Activated naive CD8-positive, alpha-beta T cell treated with anti-CD3 and anti-CD28 coated beads, Interleukin-2, amount 10 ng/mL, durations not matched to agents 7 days and 5 days (primary cell): ENCODE measurements around the gene SEC24D. TPM values are rescaled to one million over a fixed set of nuclear protein-coding genes. Genes with fewer than 3 reads are reported as not detected.

Experiments used
- ATAC-seq: fragments of 150-1000 bp; cut with Tn5 transposase; one replicate; pipeline ENCODE4 v1.10.0; 2021; ENCODE audit warnings: low read depth, moderate library complexity
- POLR2A ChIA-PET: fragments of 350-600 bp; sonication (Branson Sonifier 250); formaldehyde crosslinking; loops from one replicate; lab custom pipeline; 2021; ENCODE audit warnings: antibody characterized with exemption; lab: Charles Lee
- DNase-seq: peaks from one replicate; pipeline ENCODE4 v3.0.0; 2021
- H3K27ac Mint-ChIP-seq: one replicate; pipeline ENCODE4 v1.8.0; 2022; ENCODE audit warnings: mild to moderate bottlenecking, mixed read lengths
- H3K27me3 Mint-ChIP-seq: one replicate; pipeline ENCODE4 v1.8.0; 2022; ENCODE audit warnings: mild to moderate bottlenecking, moderate library complexity, mixed read lengths
- H3K36me3 Mint-ChIP-seq: one replicate; pipeline ENCODE4 v1.8.0; 2021; ENCODE audit warnings: mild to moderate bottlenecking, mixed read lengths
- H3K4me1 Mint-ChIP-seq: one replicate; pipeline ENCODE4 v1.8.0; 2021; ENCODE audit warnings: mixed read lengths
- H3K4me3 Mint-ChIP-seq: one replicate; pipeline ENCODE4 v1.8.0; 2022; ENCODE audit warnings: mild to moderate bottlenecking, moderate library complexity, mixed read lengths
- H3K9me3 Mint-ChIP-seq: one replicate; pipeline ENCODE4 v1.8.0; 2021; ENCODE audit warnings: mixed read lengths
- total RNA-seq, 2 experiments: library from RNA; stranded (reverse); gene quantifications; one replicate each; pipeline ENCODE4 v1.2.3, GENCODE V29; 2021

The SEC24D gene
- total RNA-seq, 2 experiments from 2014 or later, result 26.2 to 28.4 TPM

DNA sequence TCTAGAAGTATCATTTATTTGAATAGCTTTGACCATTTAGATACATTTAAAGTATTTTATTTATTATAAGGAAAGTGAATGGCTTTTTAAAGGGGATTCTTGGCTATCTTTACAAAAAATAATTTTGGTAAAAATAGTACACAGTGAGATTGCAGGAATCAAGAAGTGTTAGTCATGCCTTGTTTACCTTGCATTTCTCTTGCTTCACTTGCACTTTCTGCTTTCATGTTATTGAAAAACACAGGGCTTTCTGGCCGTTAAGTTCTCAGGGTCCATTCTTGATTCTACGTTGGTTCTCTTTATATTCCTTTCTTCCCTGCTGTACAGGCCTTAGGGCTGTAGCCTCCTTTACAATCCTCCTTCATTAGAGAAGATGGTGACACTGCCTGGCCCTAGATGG lies 21.8 kb upstream of the SEC24D start:
- no peak overlapping the region for H3K4me3 Mint-ChIP-seq
- POLR2A ChIA-PET, result no interaction called here
- DNase-seq (no peak), ATAC-seq (no peak)
- H3K27me3 Mint-ChIP-seq, result no peaks in the 10 kb centered on the region
- no peaks in the 10 kb centered on the region for H3K4me1 Mint-ChIP-seq
- H3K9me3 Mint-ChIP-seq, result no peaks in the 10 kb centered on the region
- no peak overlapping the region for H3K27ac Mint-ChIP-seq
- no peaks in the 10 kb centered on the region for H3K36me3 Mint-ChIP-seq

- peaks cover 11% of the 10 kb centered on the region for H3K36me3 Mint-ChIP-seq
- POLR2A ChIA-PET, result interaction anchor here (2.2 kb wide), 1 partner anchor 14 kb away, joined by 13 read pairs; the partner anchor contains the start of gene SEC24D
- peak overlapping the region; percentile 93 for H3K27ac Mint-ChIP-seq
- H3K4me1 Mint-ChIP-seq, result peaks cover 21% of the 10 kb centered on the region
- ATAC-seq, result peak; percentile 98
- H3K9me3 Mint-ChIP-seq, result no peaks in the 10 kb centered on the region
- peak overlapping the region; percentile 89 for H3K4me3 Mint-ChIP-seq
- no peak for DNase-seq
- H3K27me3 Mint-ChIP-seq, result peaks cover 4% of the 10 kb centered on the region
These were observed 14.7 kb upstream of the SEC24D start for GRCh38 chr4:118850488-118851173.

GRCh38 chr4:118849867-118850487 lies 14.1 kb upstream of the SEC24D start:
- DNase-seq (no peak), ATAC-seq (peak; percentile 19)
- H3K4me3 Mint-ChIP-seq, result peak overlapping the region; percentile 89
- POLR2A ChIA-PET, result interaction anchor here (2.2 kb wide), 1 partner anchor 14 kb away, joined by 13 read pairs; the partner anchor contains the start of gene SEC24D
- H3K27me3 Mint-ChIP-seq, result peaks cover 4% of the 10 kb centered on the region
- peak overlapping the region; percentile 93 for H3K27ac Mint-ChIP-seq
- peaks cover 11% of the 10 kb centered on the region for H3K36me3 Mint-ChIP-seq
- H3K9me3 Mint-ChIP-seq, result no peaks in the 10 kb centered on the region
- H3K4me1 Mint-ChIP-seq, result peaks cover 21% of the 10 kb centered on the region

- ATAC-seq (no peak), DNase-seq (no peak)
- H3K4me1 Mint-ChIP-seq, result peaks cover 21% of the 10 kb centered on the region
- no peak overlapping the region for H3K4me3 Mint-ChIP-seq
- H3K9me3 Mint-ChIP-seq, result no peaks in the 10 kb centered on the region
- H3K36me3 Mint-ChIP-seq, result peaks cover 11% of the 10 kb centered on the region
- H3K27me3 Mint-ChIP-seq, result peaks cover 4% of the 10 kb centered on the region
- no peak overlapping the region for H3K27ac Mint-ChIP-seq
- POLR2A ChIA-PET, result no interaction called here
These were observed 13.0 kb upstream of the SEC24D start for GRCh38 chr4:118848901-118849300.

DNA sequence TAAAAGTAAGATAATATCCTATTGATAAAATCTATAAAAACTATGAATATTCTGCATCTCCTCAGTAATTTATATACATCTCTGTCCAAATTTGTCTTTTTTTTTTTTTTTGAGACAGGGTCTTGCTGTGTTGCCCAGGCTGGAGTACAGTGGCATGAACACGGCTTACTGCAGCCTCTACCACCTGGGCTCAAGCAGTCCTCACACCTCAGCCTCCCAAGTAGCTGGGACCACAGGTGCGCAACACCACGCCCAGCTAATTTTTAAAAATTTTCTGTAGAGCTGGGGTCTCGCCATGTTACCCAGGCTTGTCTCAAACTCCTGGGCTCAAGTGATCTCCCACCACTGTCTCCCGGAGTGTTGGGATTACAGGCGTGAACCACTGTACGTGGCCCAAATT lies 12.3 kb upstream of the SEC24D start:
- Mint-ChIP-seq H3K36me3 (peaks cover 11% of the 10 kb centered on the region), H3K4me3 (no peak overlapping the region), H3K27me3 (peaks cover 4% of the 10 kb centered on the region), H3K4me1 (peaks cover 21% of the 10 kb centered on the region), H3K9me3 (no peaks in the 10 kb centered on the region), H3K27ac (no peak overlapping the region)
- ATAC-seq (no peak), DNase-seq (no peak)
- POLR2A ChIA-PET, result interaction anchor here (0.7 kb wide), 1 partner anchor 533 kb away, joined by 3 read pairs; no protein-coding TSS in a partner anchor

GRCh38 chr4:118846979-118847378 lies 11.1 kb upstream of the SEC24D start:
- no peak overlapping the region for H3K27ac Mint-ChIP-seq
- no peaks in the 10 kb centered on the region for H3K9me3 Mint-ChIP-seq
- peaks cover 15% of the 10 kb centered on the region for H3K4me1 Mint-ChIP-seq
- H3K4me3 Mint-ChIP-seq, result no peak overlapping the region
- DNase-seq, result no peak
- POLR2A ChIA-PET, result no interaction called here
- peaks cover 5% of the 10 kb centered on the region for H3K36me3 Mint-ChIP-seq
- ATAC-seq, result no peak
- peaks cover 4% of the 10 kb centered on the region for H3K27me3 Mint-ChIP-seq

DNA sequence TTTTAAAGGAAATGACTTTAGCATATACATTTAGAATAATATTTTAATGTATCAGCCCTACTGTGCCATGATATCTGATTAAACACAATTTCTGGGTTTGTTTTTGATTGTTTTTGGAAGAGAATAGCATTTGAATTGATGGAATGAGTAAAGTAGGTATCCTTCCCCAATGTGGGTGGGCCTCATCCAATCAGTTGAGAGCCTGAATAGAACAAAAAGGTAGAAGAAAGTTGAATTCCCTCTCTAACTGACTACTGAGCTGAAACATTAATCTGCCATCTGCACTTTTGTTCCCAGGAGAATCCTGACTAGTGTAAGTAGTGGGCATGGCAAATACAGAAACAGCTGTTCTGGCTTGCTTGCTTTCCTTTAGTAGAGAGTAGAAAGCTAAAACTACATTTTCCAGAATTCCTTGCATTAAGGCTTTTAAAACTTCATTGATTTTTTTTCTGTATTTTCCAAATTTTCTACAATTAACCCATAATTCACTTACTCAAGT lies 9.7 kb upstream of the SEC24D start:
- H3K4me1 Mint-ChIP-seq, result peaks cover 7% of the 10 kb centered on the region
- peaks cover 4% of the 10 kb centered on the region for H3K36me3 Mint-ChIP-seq
- POLR2A ChIA-PET, result no interaction called here
- H3K4me3 Mint-ChIP-seq, result no peak overlapping the region
- no peak for ATAC-seq
- no peak for DNase-seq
- H3K27me3 Mint-ChIP-seq, result peaks cover 4% of the 10 kb centered on the region
- H3K27ac Mint-ChIP-seq, result no peak overlapping the region
- no peaks in the 10 kb centered on the region for H3K9me3 Mint-ChIP-seq

- peaks cover 11% of the 10 kb centered on the region for H3K27me3 Mint-ChIP-seq
- no peaks in the 10 kb centered on the region for H3K36me3 Mint-ChIP-seq
- POLR2A ChIA-PET, result no interaction called here
- DNase-seq (no peak), ATAC-seq (no peak)
- no peak overlapping the region for H3K4me3 Mint-ChIP-seq
- no peak overlapping the region for H3K27ac Mint-ChIP-seq
- no peaks in the 10 kb centered on the region for H3K4me1 Mint-ChIP-seq
- H3K9me3 Mint-ChIP-seq, result no peaks in the 10 kb centered on the region
These were observed 7.3 kb upstream of the SEC24D start for GRCh38 chr4:118843237-118843636.

- no peaks in the 10 kb centered on the region for H3K9me3 Mint-ChIP-seq
- POLR2A ChIA-PET, result no interaction called here
- H3K4me3 Mint-ChIP-seq, result no peak overlapping the region
- no peak for DNase-seq
- no peak for ATAC-seq
- H3K27ac Mint-ChIP-seq, result no peak overlapping the region
- no peaks in the 10 kb centered on the region for H3K36me3 Mint-ChIP-seq
- no peaks in the 10 kb centered on the region for H3K4me1 Mint-ChIP-seq
- peaks cover 11% of the 10 kb centered on the region for H3K27me3 Mint-ChIP-seq
These were observed 6.1 kb upstream of the SEC24D start for GRCh38 chr4:118842055-118842454.

DNA sequence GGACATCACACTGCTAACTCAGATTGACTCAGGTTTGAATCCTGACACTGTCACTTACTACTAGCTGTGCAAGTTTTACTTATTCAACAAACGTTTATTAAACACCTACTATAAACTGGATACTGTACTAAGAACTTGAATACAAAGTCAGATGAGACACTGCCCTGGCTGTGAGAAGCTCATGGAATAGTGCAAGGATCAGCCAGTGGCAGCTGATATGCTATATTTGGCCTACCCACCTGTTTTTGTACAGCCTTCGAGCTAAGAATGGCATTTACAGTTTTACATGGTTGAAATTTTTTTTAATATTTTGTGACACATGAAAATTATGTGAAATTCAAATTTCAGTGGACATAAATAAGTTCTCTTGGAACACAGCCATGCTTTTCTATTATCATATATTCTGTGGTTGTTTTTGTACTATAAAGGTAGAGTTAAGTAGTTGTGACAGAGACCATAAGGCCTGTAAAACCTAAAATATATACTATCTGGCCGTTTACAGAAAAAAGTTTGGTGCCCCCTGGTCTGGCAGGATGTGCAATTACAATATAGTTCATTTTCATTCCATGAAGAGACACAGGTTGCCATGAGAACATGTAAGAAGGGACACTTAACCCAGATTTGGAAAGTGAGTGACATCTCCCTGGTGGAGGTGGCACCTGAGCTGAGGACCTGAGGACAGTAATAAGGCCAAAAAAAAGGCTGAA lies 3.4 kb upstream of the SEC24D start:
- ATAC-seq, result no peak
- peaks cover 13% of the 10 kb centered on the region for H3K4me1 Mint-ChIP-seq
- no peak overlapping the region for H3K4me3 Mint-ChIP-seq
- no peak for DNase-seq
- no peaks in the 10 kb centered on the region for H3K36me3 Mint-ChIP-seq
- no peak overlapping the region for H3K27ac Mint-ChIP-seq
- peaks cover 8% of the 10 kb centered on the region for H3K27me3 Mint-ChIP-seq
- POLR2A ChIA-PET, result no interaction called here
- no peaks in the 10 kb centered on the region for H3K9me3 Mint-ChIP-seq

DNA sequence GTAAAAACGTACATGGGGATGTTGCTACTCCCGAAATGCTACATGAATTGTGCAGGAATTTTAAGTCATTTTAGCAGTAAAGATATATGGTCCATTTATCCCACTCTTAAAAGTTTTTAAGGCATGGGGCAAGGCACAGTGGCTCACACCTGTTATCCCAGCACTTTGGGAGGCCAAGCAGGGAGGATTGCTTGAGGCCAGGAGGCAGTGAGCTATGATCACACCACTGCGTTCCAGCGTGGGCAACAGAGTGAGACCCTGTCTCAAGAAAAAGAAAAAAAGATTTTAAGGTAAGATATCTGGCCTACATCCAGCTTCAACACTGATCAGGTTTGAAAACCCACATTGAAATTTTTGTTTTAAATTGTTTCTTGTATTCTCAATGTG lies 1.2 kb upstream of the SEC24D start:
- H3K27me3 Mint-ChIP-seq, result peaks cover 8% of the 10 kb centered on the region
- H3K9me3 Mint-ChIP-seq, result no peaks in the 10 kb centered on the region
- DNase-seq (no peak), ATAC-seq (no peak)
- no peak overlapping the region for H3K27ac Mint-ChIP-seq
- peaks cover 19% of the 10 kb centered on the region for H3K4me1 Mint-ChIP-seq
- H3K36me3 Mint-ChIP-seq, result peaks cover 5% of the 10 kb centered on the region
- H3K4me3 Mint-ChIP-seq, result peak overlapping the region; percentile 100
- POLR2A ChIA-PET, result interaction anchor here (3.5 kb wide), 1 partner anchor 13 kb away, joined by 13 read pairs; no protein-coding TSS in a partner anchor

DNA sequence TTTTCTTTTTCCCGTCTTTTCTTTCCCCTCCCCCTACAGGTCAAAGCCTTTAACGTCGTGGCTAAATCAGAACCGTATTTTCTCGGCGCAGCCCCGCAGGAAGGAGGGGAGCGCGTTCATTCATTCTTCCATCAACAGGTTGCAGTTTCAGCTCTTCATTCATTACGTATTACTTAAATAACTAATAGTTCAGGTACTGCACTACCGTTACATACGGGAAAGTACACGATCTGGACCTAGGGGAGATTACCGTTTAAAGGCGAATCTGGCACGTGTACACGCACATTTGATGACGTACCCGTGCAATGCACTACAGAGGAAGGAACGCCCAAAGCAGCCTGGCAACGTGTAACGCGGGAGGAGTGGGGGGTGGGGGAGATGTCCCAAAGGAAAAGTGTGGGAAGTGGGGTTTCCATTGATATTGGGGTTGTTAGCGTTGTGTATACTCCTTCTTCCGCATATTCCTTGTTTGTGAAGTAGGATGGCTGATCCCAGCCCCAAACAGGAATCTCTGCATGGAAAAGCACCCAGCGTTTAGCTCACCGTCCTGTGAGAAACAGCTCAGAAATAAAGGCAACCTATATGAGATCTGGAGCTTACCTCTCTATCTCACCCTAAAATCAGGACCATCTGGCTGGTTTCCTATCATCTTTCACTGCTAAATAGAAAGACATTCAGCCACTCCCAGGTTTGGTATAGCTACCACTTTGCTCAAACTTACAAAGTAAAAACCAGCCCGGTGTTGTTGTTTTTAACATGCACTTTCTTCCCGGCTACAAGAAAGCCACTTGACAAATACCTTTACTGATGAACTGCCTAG lies 585 bp upstream of the SEC24D start:
- peak overlapping the region; percentile 100 for H3K4me3 Mint-ChIP-seq
- H3K4me1 Mint-ChIP-seq, result peaks cover 20% of the 10 kb centered on the region
- no peaks in the 10 kb centered on the region for H3K9me3 Mint-ChIP-seq
- ATAC-seq (peak; percentile 62), DNase-seq (peak; percentile 37)
- POLR2A ChIA-PET, result interaction anchor here (3.5 kb wide), 1 partner anchor 14 kb away, joined by 13 read pairs; no protein-coding TSS in a partner anchor
- peaks cover 7% of the 10 kb centered on the region for H3K36me3 Mint-ChIP-seq
- peak overlapping the region; percentile 98 for H3K27ac Mint-ChIP-seq
- H3K27me3 Mint-ChIP-seq, result peaks cover 8% of the 10 kb centered on the region
